Lung (tissue), 12 donors: ENCODE results near the gene ARHGAP15. TPM values are rescaled to one million over a fixed set of nuclear protein-coding genes. Genes with fewer than 3 reads are reported as not detected.

Experiments
- ATAC-seq: fragments of 200-7000 bp; cut with Tn5 transposase; one replicate; pipeline ENCODE4 v1.9.1; 2020; ENCODE audit warnings: moderate number of reproducible peaks; ENCODE audit not compliant: insufficient read depth, low FRiP score
- DNase-seq, 3 donors: peaks; one replicate each; pipeline ENCODE4 v3.0.0-alpha.2; 2013 to 2017
- H3K27ac ChIP-seq, 2 donors: one replicate each; pipeline ENCODE4 v1.5.1; 2013; ENCODE audit warnings: mild to moderate bottlenecking in 2 of 2, moderate library complexity in 2 of 2, control low read depth in 1 of 2, inconsistent platforms in 1 of 2, low read depth in 1 of 2, low read length in 1 of 2
- H3K27me3 ChIP-seq, 3 donors: one replicate each; pipeline ENCODE4 v1.5.1; 2013; ENCODE audit warnings: low read length in 2 of 3; ENCODE audit not compliant: control insufficient read depth in 3 of 3, insufficient read depth in 3 of 3
- H3K36me3 ChIP-seq, 4 donors: one replicate each; pipeline ENCODE4 v1.5.1; 2013; ENCODE audit warnings: low read length in 4 of 4, mild to moderate bottlenecking in 1 of 4, moderate library complexity in 1 of 4; ENCODE audit not compliant: control insufficient read depth in 4 of 4, insufficient read depth in 4 of 4
- H3K4me1 ChIP-seq, 5 donors: one replicate each; pipeline ENCODE4 v1.5.1; 2013; ENCODE audit warnings: low read length in 5 of 5, mild to moderate bottlenecking in 2 of 5, moderate library complexity in 1 of 5; ENCODE audit not compliant: control insufficient read depth in 5 of 5, insufficient read depth in 5 of 5
- H3K4me3 ChIP-seq: one replicate; pipeline ENCODE4 v1.5.1; 2013; ENCODE audit warnings: mild to moderate bottlenecking, control low read depth, moderate library complexity
- H3K9ac ChIP-seq, 2 donors: one replicate each; pipeline ENCODE4 v1.5.1; 2013; ENCODE audit warnings: low read length in 2 of 2, control low read depth in 1 of 2; ENCODE audit not compliant: insufficient read depth in 1 of 2
- H3K9me3 ChIP-seq, 4 donors: one replicate each; pipeline ENCODE4 v1.5.1; 2013; ENCODE audit warnings: low read length in 3 of 4, mild to moderate bottlenecking in 1 of 4, moderate library complexity in 1 of 4; ENCODE audit not compliant: control insufficient read depth in 4 of 4, insufficient read depth in 3 of 4
- WGBS, 2 donors: extraction: QIAGEN DNeasy Blood & Tissue Kit; methylation state at CpG; one replicate each; pipeline ENCODE4 v1.1.7; 2013; 5-methylcytosine and 5-hydroxymethylcytosine counted together
- polyA plus RNA-seq, 2 donors: library from polyadenylated mRNA; stranded (reverse); fragments of 200-250 nt; gene quantifications; one replicate each; pipeline ENCODE4 v1.2.1, GENCODE V29; 2013
- total RNA-seq, 2 donors: library from RNA; depleted of rRNA in 1 of 2; stranded (reverse); fragments of >200 nt in 1 of 2; gene quantifications; one replicate each; pipeline ENCODE4 v1.2.1, GENCODE V29; 2014 to 2021
- TF ChIP-seq, protein P1 (sequence below): IDR thresholded peaks from 2 replicates; pipeline ENCODE4 v1.5.1; 2012; ENCODE audit warnings: mild to moderate bottlenecking; ENCODE audit errors: control extremely low read depth, extremely low read depth
- donor health status: control.
- donor health status: control.
- donor health status: Bipolar disorder and iron deficiency.
- donor health status: healthy.
- donor health status: DM: yes; HTN: yes; CAD: no.

ARHGAP15 gene
- total and polyA plus RNA-seq, 4 donors = 5.9 to 74.3 (median 13.2) TPM

DNA sequence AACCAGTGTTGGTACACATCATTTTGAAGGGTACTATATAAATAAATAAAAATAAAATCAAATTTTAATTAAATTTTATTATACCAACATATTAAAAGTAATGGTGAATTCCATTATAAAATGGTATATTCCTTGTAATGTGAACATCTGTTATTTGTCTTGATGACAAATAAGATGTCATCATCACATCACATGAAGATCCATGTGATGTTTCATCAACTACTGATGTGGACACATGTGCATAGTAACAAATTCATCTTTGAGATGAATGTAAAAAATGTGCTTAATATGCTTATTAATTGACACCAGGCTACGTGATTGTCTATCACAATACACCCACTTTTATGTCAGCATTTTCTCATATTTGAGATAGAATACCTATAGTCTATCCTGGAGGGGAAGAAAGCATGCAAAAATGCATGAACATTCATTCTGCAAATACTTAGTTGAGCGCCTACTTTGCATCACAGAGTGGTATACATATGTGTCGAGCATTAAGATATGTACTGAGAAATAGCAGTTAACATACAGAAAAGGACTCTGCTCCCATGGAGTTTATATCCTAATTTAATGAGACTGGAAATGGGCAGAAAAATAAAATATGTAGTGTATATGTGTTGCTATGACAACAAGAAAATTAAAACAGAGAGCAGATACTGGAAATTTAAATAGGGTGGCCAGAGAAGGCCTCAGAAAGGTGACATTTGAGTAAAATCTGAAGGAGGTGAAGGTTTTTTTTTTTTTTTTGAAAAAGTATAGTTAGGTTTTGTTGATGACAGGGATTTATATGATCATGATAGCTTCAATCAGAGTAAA, 281.1 kb downstream of the ARHGAP15 start:
- DNase-seq (no peak), ATAC-seq (no peak)
- peaks cover 0 to 3% (median 0%) of the 10 kb centered on the region in 4 donors for H3K9me3 ChIP-seq
- no peak overlapping the region for H3K4me3 ChIP-seq
- no peaks in the 10 kb centered on the region for H3K36me3 ChIP-seq
- TF ChIP-seq, protein P1, sequence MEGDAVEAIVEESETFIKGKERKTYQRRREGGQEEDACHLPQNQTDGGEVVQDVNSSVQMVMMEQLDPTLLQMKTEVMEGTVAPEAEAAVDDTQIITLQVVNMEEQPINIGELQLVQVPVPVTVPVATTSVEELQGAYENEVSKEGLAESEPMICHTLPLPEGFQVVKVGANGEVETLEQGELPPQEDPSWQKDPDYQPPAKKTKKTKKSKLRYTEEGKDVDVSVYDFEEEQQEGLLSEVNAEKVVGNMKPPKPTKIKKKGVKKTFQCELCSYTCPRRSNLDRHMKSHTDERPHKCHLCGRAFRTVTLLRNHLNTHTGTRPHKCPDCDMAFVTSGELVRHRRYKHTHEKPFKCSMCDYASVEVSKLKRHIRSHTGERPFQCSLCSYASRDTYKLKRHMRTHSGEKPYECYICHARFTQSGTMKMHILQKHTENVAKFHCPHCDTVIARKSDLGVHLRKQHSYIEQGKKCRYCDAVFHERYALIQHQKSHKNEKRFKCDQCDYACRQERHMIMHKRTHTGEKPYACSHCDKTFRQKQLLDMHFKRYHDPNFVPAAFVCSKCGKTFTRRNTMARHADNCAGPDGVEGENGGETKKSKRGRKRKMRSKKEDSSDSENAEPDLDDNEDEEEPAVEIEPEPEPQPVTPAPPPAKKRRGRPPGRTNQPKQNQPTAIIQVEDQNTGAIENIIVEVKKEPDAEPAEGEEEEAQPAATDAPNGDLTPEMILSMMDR = no peak
- WGBS, 2 donors = 92 to 94% methylated on average over 3 of the region's 3 CpGs
- no peak overlapping the region for H3K9ac ChIP-seq
- no peaks in the 10 kb centered on the region for H3K4me1 ChIP-seq
- H3K27me3 ChIP-seq = no peaks in the 10 kb centered on the region
- H3K27ac ChIP-seq = no peak overlapping the region

- Histone ChIP-seq H3K27me3 (no peaks in the 10 kb centered on the region), H3K27ac (no peak overlapping the region), H3K36me3 (no peaks in the 10 kb centered on the region), H3K9me3 (peaks cover 0 to 2% (median 0%) of the 10 kb centered on the region in 4 donors), H3K9ac (no peak overlapping the region), H3K4me1 (no peaks in the 10 kb centered on the region), H3K4me3 (no peak overlapping the region)
- no peak for ATAC-seq
- WGBS, 2 donors = 91 to 98% methylated on average over 4 of the region's 4 CpGs
- TF ChIP-seq, protein P1 = no peak
- no peak for DNase-seq
Observed at GRCh38 chr2:143415571-143415970, 286.4 kb downstream of the ARHGAP15 start.

- H3K36me3 ChIP-seq = no peaks in the 10 kb centered on the region
- H3K9me3 ChIP-seq = peaks cover 0 to 2% (median 0%) of the 10 kb centered on the region in 4 donors
- no peaks in the 10 kb centered on the region for H3K27me3 ChIP-seq
- no peak overlapping the region for H3K4me3 ChIP-seq
- H3K27ac ChIP-seq = no peak overlapping the region
- TF ChIP-seq, protein P1 = no peak
- 96 to 97% methylated on average over 2 of the region's 2 CpGs for WGBS, 2 donors
- no peaks in the 10 kb centered on the region for H3K4me1 ChIP-seq
- no peak overlapping the region for H3K9ac ChIP-seq
- DNase-seq = no peak
- no peak for ATAC-seq
Observed at GRCh38 chr2:143417428-143417827, 288.2 kb downstream of the ARHGAP15 start.

DNA sequence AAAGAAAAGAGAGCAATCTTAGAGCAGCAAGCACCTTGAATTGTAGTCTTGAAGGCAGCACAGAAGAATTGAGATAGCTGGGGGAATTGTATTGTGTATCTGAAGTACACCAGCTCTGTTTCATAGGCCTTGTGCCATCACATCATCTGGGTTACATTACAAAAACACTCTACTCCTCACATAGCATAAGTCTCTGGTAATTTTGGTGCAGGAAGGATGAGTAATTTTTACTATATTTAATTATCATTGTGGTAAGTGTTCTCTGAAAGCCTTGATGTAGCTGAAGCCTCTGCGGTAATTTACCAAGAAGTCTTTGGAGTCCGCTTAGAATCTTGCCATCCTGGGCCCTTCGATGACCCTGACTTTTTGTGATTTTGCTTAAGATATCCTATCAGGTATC, 291.1 kb downstream of the ARHGAP15 start:
- ATAC-seq (no peak), DNase-seq (no peak)
- Histone ChIP-seq H3K4me3 (no peak overlapping the region), H3K36me3 (no peaks in the 10 kb centered on the region), H3K27ac (no peak overlapping the region), H3K9me3 (peaks cover 0 to 2% (median 0%) of the 10 kb centered on the region in 4 donors), H3K9ac (no peak overlapping the region), H3K27me3 (no peaks in the 10 kb centered on the region), H3K4me1 (no peaks in the 10 kb centered on the region)
- TF ChIP-seq, protein P1 = no peak
- 60 to 63% methylated on average over 3 of the region's 3 CpGs for WGBS, 2 donors
